ENCODE data around the gene RUNX1.

RUNX1 gene

DNA sequence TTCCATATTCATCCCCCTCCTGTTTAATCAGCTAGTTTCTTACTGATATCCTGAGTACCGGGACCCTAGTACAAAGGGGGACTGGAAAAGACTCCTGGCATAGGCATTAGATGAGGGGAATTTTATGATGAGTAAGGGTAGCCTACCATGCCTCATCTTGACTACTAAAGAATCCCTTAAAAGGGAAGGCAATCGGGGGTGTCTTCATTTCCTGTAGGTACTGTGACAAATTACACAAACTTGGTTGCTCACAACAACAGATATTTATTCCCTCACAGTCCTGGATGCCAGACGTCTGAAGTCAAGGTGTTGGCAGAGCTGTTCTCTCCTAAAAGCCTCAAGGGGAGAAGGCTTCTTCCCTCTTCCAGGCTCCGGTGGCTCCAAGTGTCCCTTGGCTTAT is 28.9 kb upstream of the RUNX1 start:
- no peak overlapping the region for H3K4me3 ChIP-seq (ENCODE audit: low read depth, low read length)
- in situ Hi-C loops (cut with HindIII; ENCODE audit: low sequenced_read_pairs): no loop called here
- TF ChIP-seq, protein P1, sequence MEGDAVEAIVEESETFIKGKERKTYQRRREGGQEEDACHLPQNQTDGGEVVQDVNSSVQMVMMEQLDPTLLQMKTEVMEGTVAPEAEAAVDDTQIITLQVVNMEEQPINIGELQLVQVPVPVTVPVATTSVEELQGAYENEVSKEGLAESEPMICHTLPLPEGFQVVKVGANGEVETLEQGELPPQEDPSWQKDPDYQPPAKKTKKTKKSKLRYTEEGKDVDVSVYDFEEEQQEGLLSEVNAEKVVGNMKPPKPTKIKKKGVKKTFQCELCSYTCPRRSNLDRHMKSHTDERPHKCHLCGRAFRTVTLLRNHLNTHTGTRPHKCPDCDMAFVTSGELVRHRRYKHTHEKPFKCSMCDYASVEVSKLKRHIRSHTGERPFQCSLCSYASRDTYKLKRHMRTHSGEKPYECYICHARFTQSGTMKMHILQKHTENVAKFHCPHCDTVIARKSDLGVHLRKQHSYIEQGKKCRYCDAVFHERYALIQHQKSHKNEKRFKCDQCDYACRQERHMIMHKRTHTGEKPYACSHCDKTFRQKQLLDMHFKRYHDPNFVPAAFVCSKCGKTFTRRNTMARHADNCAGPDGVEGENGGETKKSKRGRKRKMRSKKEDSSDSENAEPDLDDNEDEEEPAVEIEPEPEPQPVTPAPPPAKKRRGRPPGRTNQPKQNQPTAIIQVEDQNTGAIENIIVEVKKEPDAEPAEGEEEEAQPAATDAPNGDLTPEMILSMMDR (IDR thresholded peaks at IDR 0.05; ENCODE audit: low read depth, low read length, missing control alignments): no peak
- no peak for DNase-seq (ENCODE audit: low read depth)

DNA sequence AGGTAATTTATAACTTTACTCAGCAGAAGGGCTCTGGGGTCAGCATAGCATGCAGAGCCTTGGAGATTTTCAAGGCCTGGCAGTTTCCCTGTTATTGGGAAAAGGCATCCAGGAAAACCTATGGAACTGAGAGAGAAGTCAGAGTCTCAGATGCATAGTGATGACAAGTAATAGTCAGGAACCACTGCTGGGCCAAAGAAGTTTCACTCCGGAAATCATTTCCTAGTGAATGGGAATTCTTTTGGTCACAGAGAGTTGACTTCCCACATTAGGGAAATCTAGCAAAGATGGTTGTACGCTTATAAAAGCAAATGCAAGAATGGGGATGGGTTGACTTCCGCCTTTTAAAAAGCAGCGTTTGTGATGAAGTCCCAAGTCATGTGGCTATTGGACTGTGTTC is 28.4 kb upstream of the RUNX1 start:
- in situ Hi-C loops (cut with HindIII; ENCODE audit: low sequenced_read_pairs): no loop called here
- DNase-seq (ENCODE audit: low read depth): no peak
- TF ChIP-seq, protein P1 (IDR thresholded peaks at IDR 0.05; ENCODE audit: low read depth, low read length, missing control alignments): no peak
- H3K4me3 ChIP-seq (ENCODE audit: low read depth, low read length): no peak overlapping the region

GRCh38 chr21:35075546-35075945 is 26.4 kb upstream of the RUNX1 start:
- no peak for DNase-seq (ENCODE audit: low read depth)
- H3K4me3 ChIP-seq (ENCODE audit: low read depth, low read length): no peak overlapping the region
- in situ Hi-C loops (cut with HindIII; ENCODE audit: low sequenced_read_pairs): no loop called here
- TF ChIP-seq, protein P1 (IDR thresholded peaks at IDR 0.05; ENCODE audit: low read depth, low read length, missing control alignments): no peak

DNA sequence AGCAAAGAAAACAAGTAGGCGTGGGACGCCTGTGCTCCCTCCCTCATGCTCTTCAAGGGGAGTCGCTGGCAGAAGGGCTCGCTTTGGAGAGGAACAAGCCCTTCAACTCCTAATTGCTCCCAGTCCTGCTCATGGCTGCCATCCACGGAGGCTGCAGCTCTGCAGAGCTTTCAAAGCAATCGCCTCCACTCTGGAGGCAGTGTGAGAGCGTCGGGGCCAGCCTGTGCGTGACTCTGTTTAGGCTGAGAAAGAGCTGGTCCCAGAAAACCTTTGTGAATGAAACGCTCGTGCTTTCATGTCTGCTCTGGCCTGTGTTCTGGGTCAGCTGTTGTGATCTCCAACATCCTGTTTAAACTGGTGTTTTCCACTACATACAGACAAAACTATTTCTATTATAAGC is 23.9 kb upstream of the RUNX1 start:
- in situ Hi-C loops (cut with HindIII; ENCODE audit: low sequenced_read_pairs): no loop called here
- no peak overlapping the region for H3K4me3 ChIP-seq (ENCODE audit: low read depth, low read length)
- TF ChIP-seq, protein P1 (IDR thresholded peaks at IDR 0.05; ENCODE audit: low read depth, low read length, missing control alignments): no peak
- DNase-seq (ENCODE audit: low read depth): no peak

GRCh38 chr21:35072557-35072956 is 23.5 kb upstream of the RUNX1 start:
- H3K4me3 ChIP-seq (ENCODE audit: low read depth, low read length): no peak overlapping the region
- DNase-seq (ENCODE audit: low read depth): no peak
- TF ChIP-seq, protein P1 (IDR thresholded peaks at IDR 0.05; ENCODE audit: low read depth, low read length, missing control alignments): no peak
- in situ Hi-C loops (cut with HindIII; ENCODE audit: low sequenced_read_pairs): no loop called here

- in situ Hi-C loops (cut with HindIII; ENCODE audit: low sequenced_read_pairs): no loop called here
- TF ChIP-seq, protein P1 (IDR thresholded peaks at IDR 0.05; ENCODE audit: low read depth, low read length, missing control alignments): no peak
- no peak overlapping the region for H3K4me3 ChIP-seq (ENCODE audit: low read depth, low read length)
- DNase-seq (ENCODE audit: low read depth): no peak
These were observed 22.2 kb upstream of the RUNX1 start for GRCh38 chr21:35071347-35071746.

- TF ChIP-seq, protein P1 (IDR thresholded peaks at IDR 0.05; ENCODE audit: low read depth, low read length, missing control alignments): no peak
- in situ Hi-C loops (cut with HindIII; ENCODE audit: low sequenced_read_pairs): no loop called here
- H3K4me3 ChIP-seq (ENCODE audit: low read depth, low read length): no peak overlapping the region
- no peak for DNase-seq (ENCODE audit: low read depth)
These were observed 21.3 kb upstream of the RUNX1 start for GRCh38 chr21:35070436-35070835.
